Loucy (cell line): ENCODE measurements around the gene TICAM2.

Source experiments
- H2AFZ ChIP-seq: fragments of 200-600 bp; sonication (generic); 2 replicates; pipeline ENCODE4 v1.6.0; 2016; ENCODE audit warnings: antibody characterized with exemption, mild to moderate bottlenecking, low read length, moderate library complexity
- H3F3A ChIP-seq: fragments of 200-600 bp; 2 replicates; pipeline ENCODE4 v1.6.0; 2016; ENCODE audit warnings: antibody characterized with exemption, low read depth, mild to moderate bottlenecking
- H3K27me3 ChIP-seq: fragments of 200-600 bp; sonication (generic); 2 replicates; pipeline ENCODE4 v1.6.1; 2014; ENCODE audit warnings: low read length, mild to moderate bottlenecking; ENCODE audit not compliant: insufficient read depth, poor library complexity, severe bottlenecking
- H3K36me3 ChIP-seq: fragments of 200-600 bp; sonication (generic); 2 replicates; pipeline ENCODE4 v1.6.1; 2016; ENCODE audit warnings: low read length; ENCODE audit not compliant: insufficient read depth
- H3K4me1 ChIP-seq: fragments of 200-600 bp; sonication (generic); 2 replicates; pipeline ENCODE4 v1.5.1; 2014; ENCODE audit warnings: low read length, mild to moderate bottlenecking; ENCODE audit not compliant: insufficient read depth, poor library complexity, severe bottlenecking
- H3K4me2 ChIP-seq: fragments of 200-600 bp; sonication (generic); 2 replicates; pipeline ENCODE4 v1.6.0; 2014; ENCODE audit warnings: antibody characterized with exemption, low read length, low read depth, mild to moderate bottlenecking; ENCODE audit not compliant: poor library complexity, severe bottlenecking
- H3K4me3 ChIP-seq: fragments of 200-600 bp; sonication (generic); 2 replicates; pipeline ENCODE4 v1.5.1; 2014; ENCODE audit warnings: low read length, mild to moderate bottlenecking, mixed read lengths; ENCODE audit not compliant: poor library complexity, severe bottlenecking
- H3K79me2 ChIP-seq: fragments of 200-600 bp; sonication (generic); 2 replicates; pipeline ENCODE4 v1.6.1; 2014; ENCODE audit warnings: low read length; ENCODE audit not compliant: insufficient read depth
- H3K9ac ChIP-seq: fragments of 200-600 bp; sonication (generic); 2 replicates; pipeline ENCODE4 v1.6.0; 2014; ENCODE audit warnings: mild to moderate bottlenecking, low read depth, low read length, moderate library complexity; ENCODE audit not compliant: poor library complexity, severe bottlenecking
- H3K9me2 ChIP-seq: fragments of 200-600 bp; sonication (generic); replicated peaks from 2 replicates; pipeline ENCODE4 v1.6.1; 2016; ENCODE audit warnings: low read depth, low read length, mixed read lengths
- H3K9me3 ChIP-seq: fragments of 200-600 bp; sonication (generic); 2 replicates; pipeline ENCODE4 v1.6.1; 2014; ENCODE audit warnings: mild to moderate bottlenecking, antibody characterized with exemption, low read length, low read depth; ENCODE audit not compliant: insufficient read depth
- H4K20me1 ChIP-seq: fragments of 200-600 bp; sonication (generic); 2 replicates; pipeline ENCODE4 v1.6.0; 2014; ENCODE audit warnings: antibody characterized with exemption, low read length, mild to moderate bottlenecking; ENCODE audit not compliant: insufficient read depth, poor library complexity, severe bottlenecking
- CTCF ChIP-seq: fragments of 200-600 bp; sonication (generic); conservative IDR thresholded peaks from 2 replicates; pipeline ENCODE4 v1.5.1; 2014; ENCODE audit warnings: mild to moderate bottlenecking, antibody characterized with exemption, low read length
- EZH2phosphoT487 ChIP-seq: fragments of 200-600 bp; IDR thresholded peaks from 2 replicates; pipeline ENCODE4 v1.6.1; 2018; ENCODE audit warnings: antibody characterized with exemption, mild to moderate bottlenecking, moderate library complexity, borderline replicate concordance

TICAM2 gene

GRCh38 chr5:115578657-115579056, 23.6 kb downstream of the TICAM2 start:
- TF ChIP-seq EZH2phosphoT487 (no peak), CTCF (no peak)
- no peaks in the 10 kb centered on the region for H3K9me3 ChIP-seq
- no peaks in the 10 kb centered on the region for H3K4me1 ChIP-seq

GRCh38 chr5:115577741-115578140, 24.5 kb downstream of the TICAM2 start:
- TF ChIP-seq CTCF = no peak
- no peak for TF ChIP-seq EZH2phosphoT487

More at GRCh38 chr5:115578657-115579056, 23.6 kb downstream of the TICAM2 start:
- Histone ChIP-seq H3K4me3 (no peak overlapping the region), H3K36me3 (no peaks in the 10 kb centered on the region), H3K27me3 (no peaks in the 10 kb centered on the region), H2AFZ (no peak overlapping the region), H4K20me1 (no peaks in the 10 kb centered on the region), H3K9ac (no peak overlapping the region), H3F3A (no peaks in the 10 kb centered on the region), H3K9me2 (no peaks in the 10 kb centered on the region), H3K79me2 (no peaks in the 10 kb centered on the region), H3K4me2 (no peak overlapping the region)

GRCh38 chr5:115577329-115577728, 24.9 kb downstream of the TICAM2 start:
- TF ChIP-seq EZH2phosphoT487 (no peak), CTCF (no peak)
- no peaks in the 10 kb centered on the region for H3K79me2 ChIP-seq
- no peaks in the 10 kb centered on the region for H3F3A ChIP-seq

More at GRCh38 chr5:115577741-115578140, 24.5 kb downstream of the TICAM2 start:
- no peaks in the 10 kb centered on the region for H3K9me3 ChIP-seq
- no peaks in the 10 kb centered on the region for H3K4me1 ChIP-seq
- no peak overlapping the region for H3K9ac ChIP-seq
- H3K4me2 ChIP-seq = no peak overlapping the region
- no peaks in the 10 kb centered on the region for H3K27me3 ChIP-seq
- H3F3A ChIP-seq = no peaks in the 10 kb centered on the region
- H3K4me3 ChIP-seq = no peak overlapping the region
- no peaks in the 10 kb centered on the region for H3K79me2 ChIP-seq
- no peaks in the 10 kb centered on the region for H4K20me1 ChIP-seq
- no peaks in the 10 kb centered on the region for H3K36me3 ChIP-seq
- H2AFZ ChIP-seq = no peak overlapping the region
- H3K9me2 ChIP-seq = no peaks in the 10 kb centered on the region

More at GRCh38 chr5:115577329-115577728, 24.9 kb downstream of the TICAM2 start:
- Histone ChIP-seq H3K9me2 (no peaks in the 10 kb centered on the region), H3K9ac (no peak overlapping the region), H3K9me3 (no peaks in the 10 kb centered on the region), H3K4me2 (no peak overlapping the region), H3K4me3 (no peak overlapping the region), H3K4me1 (no peaks in the 10 kb centered on the region), H3K27me3 (no peaks in the 10 kb centered on the region), H3K36me3 (no peaks in the 10 kb centered on the region), H2AFZ (no peak overlapping the region), H4K20me1 (no peaks in the 10 kb centered on the region)
